DOHH2 (cell line): Measurements from ENCODE around the gene FAAP20.

Experiments
- H3F3A ChIP-seq: fragments of 200-600 bp; sonication (generic), shearing (Covaris generic); 2 replicates; pipeline ENCODE4 v1.6.0; 2016; ENCODE audit warnings: antibody characterized with exemption, mild to moderate bottlenecking; ENCODE audit not compliant: control insufficient read depth, insufficient read depth
- H3K27ac ChIP-seq: fragments of 200-600 bp; sonication (generic); 2 replicates; pipeline ENCODE4 v1.5.1; 2014; ENCODE audit warnings: low read depth, mild to moderate bottlenecking, low read length, moderate library complexity
- H3K27me3 ChIP-seq: fragments of 200-600 bp; sonication (generic); 2 replicates; pipeline ENCODE4 v1.6.1; 2014; ENCODE audit warnings: mild to moderate bottlenecking, low read length, mixed read lengths; ENCODE audit not compliant: control insufficient read depth
- H3K36me3 ChIP-seq: fragments of 200-600 bp; sonication (generic); 2 replicates; pipeline ENCODE4 v1.6.1; 2014; ENCODE audit warnings: mild to moderate bottlenecking, low read length, moderate library complexity, mixed read lengths; ENCODE audit not compliant: control insufficient read depth
- H3K4me1 ChIP-seq: fragments of 200-600 bp; sonication (generic); 2 replicates; pipeline ENCODE4 v1.6.1; 2014; ENCODE audit warnings: mild to moderate bottlenecking, low read length, mixed read lengths; ENCODE audit not compliant: control insufficient read depth
- H3K4me2 ChIP-seq: fragments of 200-600 bp; sonication (generic); 2 replicates; pipeline ENCODE4 v1.6.0; 2014; ENCODE audit warnings: mild to moderate bottlenecking, low read length, moderate library complexity
- H3K4me3 ChIP-seq: fragments of 200-600 bp; sonication (generic); 2 replicates; pipeline ENCODE4 v1.5.1; 2014; ENCODE audit warnings: mild to moderate bottlenecking, low read length, mixed read lengths
- H3K79me2 ChIP-seq: fragments of 200-600 bp; sonication (generic); 2 replicates; pipeline ENCODE4 v1.6.1; 2014; ENCODE audit warnings: mild to moderate bottlenecking, low read length, mixed read lengths; ENCODE audit not compliant: control insufficient read depth
- H3K9me2 ChIP-seq: fragments of 200-600 bp; sonication (generic); replicated peaks from 2 replicates; pipeline ENCODE4 v1.6.1; 2014; ENCODE audit warnings: mild to moderate bottlenecking, low read length, mixed read lengths; ENCODE audit not compliant: control insufficient read depth
- H3K9me3 ChIP-seq: fragments of 200-600 bp; sonication (generic); 2 replicates; pipeline ENCODE4 v1.6.1; 2014; ENCODE audit warnings: antibody characterized with exemption, low read length, mixed read lengths; ENCODE audit not compliant: control insufficient read depth, insufficient read depth
- H4K20me1 ChIP-seq: fragments of 200-600 bp; sonication (generic); 2 replicates; pipeline ENCODE4 v1.6.0; 2014; ENCODE audit warnings: low read depth, mild to moderate bottlenecking, antibody characterized with exemption, low read length, moderate library complexity; ENCODE audit not compliant: control insufficient read depth, insufficient read depth
- EZH2phosphoT487 ChIP-seq: fragments of 200-600 bp; sonication (generic); IDR thresholded peaks from 2 replicates; pipeline ENCODE4 v1.6.1; 2017; ENCODE audit warnings: borderline replicate concordance, mild to moderate bottlenecking, antibody characterized with exemption, low read length, moderate library complexity, mixed read lengths
- TF ChIP-seq, protein P1 (sequence below): fragments of 200-600 bp; sonication (generic); IDR thresholded peaks from one replicate; pipeline ENCODE4 v1.5.1; 2014; ENCODE audit warnings: antibody characterized with exemption, mild to moderate bottlenecking, low read depth, low read length; ENCODE audit not compliant: poor library complexity, severe bottlenecking

The FAAP20 gene

DNA sequence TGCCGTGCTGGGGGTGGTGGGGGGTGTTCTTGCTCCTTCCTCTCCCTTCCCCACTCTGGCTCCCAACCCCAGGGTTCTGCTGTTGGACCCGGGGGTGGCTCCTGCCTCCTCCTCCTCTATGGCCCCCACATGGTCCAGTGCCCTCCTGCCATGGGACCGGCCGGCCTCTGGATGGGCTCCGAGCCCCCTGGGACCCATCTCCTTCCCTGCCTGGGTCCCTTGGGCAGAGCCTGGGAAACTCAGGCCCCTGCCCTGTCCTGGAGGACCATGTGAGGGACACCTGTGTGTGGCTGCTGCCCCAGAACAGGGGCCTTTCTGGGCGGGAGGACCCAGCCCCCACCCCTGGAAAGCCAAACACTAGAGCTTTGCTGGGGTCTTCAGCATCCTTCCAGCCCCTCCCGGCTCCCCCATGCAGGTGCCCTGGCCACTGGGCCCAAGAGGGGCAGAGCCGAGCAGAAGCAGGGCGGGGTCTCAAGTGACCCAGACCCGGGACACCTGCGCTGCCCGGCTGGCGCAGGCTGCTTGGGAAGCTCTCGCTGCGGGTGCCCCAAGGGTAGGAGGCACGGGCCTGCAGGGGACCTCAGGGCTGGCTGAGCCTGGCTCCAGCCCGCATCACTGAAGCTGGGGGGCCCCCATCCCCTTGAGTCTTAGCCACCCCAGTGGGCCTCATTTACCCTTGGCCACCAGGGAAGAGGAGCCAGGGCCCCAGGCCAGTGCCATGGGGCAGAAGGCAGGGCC lies 2.5 kb upstream of the FAAP20 start:
- TF ChIP-seq, protein P1, sequence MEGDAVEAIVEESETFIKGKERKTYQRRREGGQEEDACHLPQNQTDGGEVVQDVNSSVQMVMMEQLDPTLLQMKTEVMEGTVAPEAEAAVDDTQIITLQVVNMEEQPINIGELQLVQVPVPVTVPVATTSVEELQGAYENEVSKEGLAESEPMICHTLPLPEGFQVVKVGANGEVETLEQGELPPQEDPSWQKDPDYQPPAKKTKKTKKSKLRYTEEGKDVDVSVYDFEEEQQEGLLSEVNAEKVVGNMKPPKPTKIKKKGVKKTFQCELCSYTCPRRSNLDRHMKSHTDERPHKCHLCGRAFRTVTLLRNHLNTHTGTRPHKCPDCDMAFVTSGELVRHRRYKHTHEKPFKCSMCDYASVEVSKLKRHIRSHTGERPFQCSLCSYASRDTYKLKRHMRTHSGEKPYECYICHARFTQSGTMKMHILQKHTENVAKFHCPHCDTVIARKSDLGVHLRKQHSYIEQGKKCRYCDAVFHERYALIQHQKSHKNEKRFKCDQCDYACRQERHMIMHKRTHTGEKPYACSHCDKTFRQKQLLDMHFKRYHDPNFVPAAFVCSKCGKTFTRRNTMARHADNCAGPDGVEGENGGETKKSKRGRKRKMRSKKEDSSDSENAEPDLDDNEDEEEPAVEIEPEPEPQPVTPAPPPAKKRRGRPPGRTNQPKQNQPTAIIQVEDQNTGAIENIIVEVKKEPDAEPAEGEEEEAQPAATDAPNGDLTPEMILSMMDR, result no peak
- TF ChIP-seq EZH2phosphoT487, result no peak
- no peaks in the 10 kb centered on the region for H3F3A ChIP-seq
- no peaks in the 10 kb centered on the region for H3K9me2 ChIP-seq
- peaks cover 18% of the 10 kb centered on the region for H3K4me1 ChIP-seq
- no peaks in the 10 kb centered on the region for H4K20me1 ChIP-seq
- peaks cover 4% of the 10 kb centered on the region; the same call in 1 of the 2 replicates for H3K27me3 ChIP-seq
- no peak overlapping the region for H3K4me2 ChIP-seq
- H3K4me3 ChIP-seq, result no peak overlapping the region
- H3K79me2 ChIP-seq, result peaks cover 3% of the 10 kb centered on the region; the same call in 1 of the 2 replicates
- H3K9me3 ChIP-seq, result no peaks in the 10 kb centered on the region
- H3K36me3 ChIP-seq, result no peaks in the 10 kb centered on the region
- no peak overlapping the region for H3K27ac ChIP-seq

DNA sequence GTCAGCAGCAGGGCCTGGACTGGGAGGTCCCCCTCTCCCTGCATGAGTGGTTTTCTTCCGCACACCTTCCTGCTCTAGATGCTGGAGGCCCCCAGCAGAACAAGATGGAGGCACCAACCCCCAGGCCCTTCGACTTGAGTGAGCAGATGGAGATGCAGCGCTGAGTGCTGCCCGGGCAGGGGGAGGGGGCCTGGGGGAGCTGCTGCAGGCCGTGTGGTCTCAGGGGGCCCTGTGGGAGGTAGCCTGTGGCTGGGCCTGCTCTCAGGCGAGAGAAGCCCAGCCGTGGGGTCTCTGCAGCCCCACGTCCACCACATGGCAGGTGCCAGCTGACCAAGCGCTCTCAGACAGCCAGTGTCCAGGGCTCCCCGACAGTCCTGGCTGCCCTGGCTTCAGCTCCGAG lies 1.2 kb upstream of the FAAP20 start:
- Histone ChIP-seq H3K4me1 (peaks cover 18% of the 10 kb centered on the region), H3K4me2 (no peak overlapping the region), H3K9me2 (no peaks in the 10 kb centered on the region), H3K36me3 (no peaks in the 10 kb centered on the region), H3K9me3 (no peaks in the 10 kb centered on the region), H3K79me2 (peaks cover 3% of the 10 kb centered on the region; the same call in 1 of the 2 replicates), H3F3A (no peaks in the 10 kb centered on the region), H3K27ac (no peak overlapping the region), H3K4me3 (no peak overlapping the region), H3K27me3 (no peaks in the 10 kb centered on the region), H4K20me1 (no peaks in the 10 kb centered on the region)
- TF ChIP-seq, protein P1, result no peak
- no peak for TF ChIP-seq EZH2phosphoT487

DNA sequence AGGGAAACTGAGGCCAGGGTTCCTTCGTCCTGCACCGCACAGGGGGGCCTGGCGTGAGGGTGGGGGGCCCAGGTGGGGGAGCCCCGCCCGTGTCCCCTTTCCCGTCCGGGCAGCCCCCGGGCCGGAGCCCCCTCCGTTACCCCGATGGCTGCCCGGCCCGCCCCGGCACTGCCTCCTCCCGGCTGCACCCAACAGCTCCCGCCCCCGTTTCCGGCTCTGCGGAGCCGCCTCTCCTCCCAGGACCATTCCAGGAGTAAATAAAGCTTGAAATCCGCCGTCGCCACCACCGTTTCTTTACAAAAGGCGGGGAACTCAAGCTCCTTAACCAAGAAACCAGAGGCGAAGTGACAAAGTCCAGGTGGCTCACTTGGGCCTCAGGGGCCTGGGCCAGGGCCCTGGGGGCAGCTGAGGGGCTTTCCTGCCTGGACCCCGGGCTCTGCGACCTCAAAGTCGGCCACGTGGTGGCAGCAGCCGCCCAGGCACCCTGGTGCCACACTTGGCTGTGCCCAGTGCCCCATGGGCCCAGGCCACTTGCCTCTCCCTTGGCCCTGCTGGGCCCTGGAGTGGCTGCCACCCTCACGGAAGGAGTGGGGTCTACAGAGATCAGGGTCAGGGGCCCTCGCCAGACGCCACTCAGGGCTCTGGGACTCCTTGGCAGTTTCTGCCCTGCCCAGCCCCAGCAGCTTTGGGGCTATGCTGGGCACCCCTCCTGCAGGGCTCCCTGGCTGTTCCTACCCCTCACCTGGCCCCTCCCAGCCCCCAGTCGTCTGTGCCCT lies 514 bp upstream of the FAAP20 start:
- TF ChIP-seq, protein P1, result peak; percentile 90
- no peak for TF ChIP-seq EZH2phosphoT487
- Histone ChIP-seq H3K79me2 (peaks cover 3% of the 10 kb centered on the region; the same call in 1 of the 2 replicates), H3K4me2 (peak overlapping the region; percentile 84), H3K4me1 (peaks cover 18% of the 10 kb centered on the region), H3F3A (no peaks in the 10 kb centered on the region), H3K4me3 (peak overlapping the region; percentile 74), H3K27me3 (no peaks in the 10 kb centered on the region), H3K36me3 (no peaks in the 10 kb centered on the region), H3K9me3 (no peaks in the 10 kb centered on the region), H3K27ac (peak overlapping the region; percentile 47), H4K20me1 (no peaks in the 10 kb centered on the region), H3K9me2 (no peaks in the 10 kb centered on the region)
